HG03095 (cell line): Measurements from ENCODE around the gene C21orf58.

Experiments used
- ATAC-seq: cut with Tn5 transposase; IDR thresholded peaks from one replicate; pipeline ENCODE4 v1.9.1; 2021; ENCODE audit warnings: moderate library complexity; ENCODE audit not compliant: unreplicated experiment

The C21orf58 gene

DNA sequence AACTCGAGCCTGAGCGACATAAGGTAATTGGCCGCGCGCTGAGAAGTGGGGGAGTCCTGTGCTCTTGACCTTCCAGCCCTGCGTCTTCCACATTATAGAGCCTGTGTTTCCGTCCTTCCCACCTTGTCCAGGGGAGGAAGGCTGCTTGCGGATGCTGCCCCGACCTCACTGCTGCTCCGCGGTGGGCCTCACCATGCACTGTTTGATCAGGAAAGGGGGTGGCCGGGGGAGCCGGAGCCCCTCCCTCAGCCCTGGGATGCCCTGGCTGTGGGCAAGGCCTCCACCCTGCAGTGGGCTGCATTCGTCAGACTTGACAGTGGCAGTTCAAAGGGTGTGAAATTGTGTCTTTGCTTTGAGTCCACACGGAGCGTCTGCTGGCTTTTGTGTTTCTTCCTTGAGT is 30.4 kb upstream of the C21orf58 start:
- ATAC-seq: no peak

DNA sequence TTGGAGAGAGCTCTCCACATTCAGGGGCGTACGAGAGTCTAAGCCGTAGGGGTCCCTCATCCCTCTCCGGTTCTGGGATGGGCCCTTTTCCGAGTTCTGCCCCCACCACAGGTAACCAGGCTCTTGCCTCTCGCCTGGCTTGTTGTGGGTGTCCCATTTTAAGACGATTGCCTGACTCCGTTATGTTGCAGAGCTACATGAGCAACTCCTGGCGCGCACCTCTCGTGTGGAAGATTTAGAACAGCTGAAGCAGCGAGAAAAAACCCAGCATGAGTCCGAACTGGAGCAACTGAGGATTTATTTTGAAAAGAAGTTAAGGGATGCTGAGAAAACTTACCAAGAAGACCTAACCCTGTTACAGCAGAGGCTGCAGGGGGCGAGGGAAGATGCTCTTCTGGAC is 29.2 kb upstream of the C21orf58 start:
- no peak for ATAC-seq

DNA sequence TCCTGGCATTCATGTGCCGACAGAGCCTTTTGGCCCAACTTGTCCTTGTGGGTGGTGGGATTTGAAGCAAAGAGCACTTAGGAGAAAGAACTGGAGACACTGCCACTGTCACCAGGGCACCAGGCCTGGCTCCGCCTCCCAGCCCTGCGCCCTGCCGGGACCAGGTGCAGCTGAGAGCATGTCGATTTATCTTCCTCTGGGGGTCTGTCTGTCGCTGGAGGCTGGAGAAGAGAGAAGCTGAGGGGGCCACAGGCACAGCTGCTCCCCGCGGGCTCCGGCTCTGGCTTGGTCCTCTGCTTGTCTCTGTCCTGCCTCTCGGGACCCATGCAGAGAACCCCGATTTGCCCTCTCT is 28.5 kb upstream of the C21orf58 start:
- no peak for ATAC-seq

DNA sequence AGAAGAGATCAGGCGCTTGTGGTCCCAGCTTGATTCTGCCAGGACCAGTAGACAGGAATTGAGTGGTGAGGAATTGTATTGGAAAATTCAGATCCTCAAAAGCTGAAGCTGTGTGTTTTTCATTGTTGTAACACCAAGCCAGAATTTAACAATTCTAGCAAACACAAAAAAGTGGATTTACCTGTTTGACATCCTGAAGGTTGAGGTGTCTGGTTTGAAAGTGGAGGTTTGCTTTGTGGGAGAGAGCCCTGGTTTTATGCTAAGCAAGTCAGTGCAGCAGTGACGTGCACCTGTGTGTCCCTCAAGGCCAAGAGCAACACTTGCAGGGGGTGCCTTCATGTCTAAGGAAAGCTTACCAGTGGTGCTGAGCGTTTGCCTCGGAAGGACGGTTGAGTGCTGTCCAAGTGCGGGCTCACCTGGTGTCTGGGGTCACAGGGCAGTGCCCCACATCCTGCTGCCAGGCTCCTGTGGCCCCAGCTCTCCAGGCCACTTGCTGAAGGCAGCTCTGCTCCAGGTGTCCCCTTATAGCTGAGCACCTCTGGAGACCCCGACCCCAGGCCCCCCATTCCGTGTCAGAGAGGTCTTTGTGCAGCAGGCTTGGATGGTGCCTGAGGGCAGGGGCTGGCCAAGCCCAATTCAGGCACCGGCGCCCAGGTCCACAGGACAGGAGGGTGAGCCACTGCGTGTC is 27.9 kb upstream of the C21orf58 start:
- no peak for ATAC-seq

DNA sequence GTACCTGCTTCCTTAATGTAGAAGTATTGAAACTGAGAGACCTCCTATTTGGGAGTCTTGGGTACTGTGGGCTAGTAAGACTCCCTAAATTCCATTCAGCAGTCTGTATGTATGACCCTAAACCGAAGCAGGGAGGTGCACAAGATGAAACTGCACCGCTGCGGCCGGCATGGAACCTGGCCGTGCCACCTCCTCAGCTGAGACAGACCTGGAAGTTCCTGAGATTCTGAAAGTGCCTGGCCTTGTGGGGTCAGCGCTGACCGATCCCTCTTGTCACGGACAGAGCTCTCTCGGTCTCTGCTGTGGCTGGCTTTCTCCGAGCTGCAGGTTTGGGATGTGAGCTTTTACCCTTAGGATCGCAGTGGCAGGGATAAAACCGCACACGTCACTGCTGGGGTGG is 27.3 kb upstream of the C21orf58 start:
- no peak for ATAC-seq

DNA sequence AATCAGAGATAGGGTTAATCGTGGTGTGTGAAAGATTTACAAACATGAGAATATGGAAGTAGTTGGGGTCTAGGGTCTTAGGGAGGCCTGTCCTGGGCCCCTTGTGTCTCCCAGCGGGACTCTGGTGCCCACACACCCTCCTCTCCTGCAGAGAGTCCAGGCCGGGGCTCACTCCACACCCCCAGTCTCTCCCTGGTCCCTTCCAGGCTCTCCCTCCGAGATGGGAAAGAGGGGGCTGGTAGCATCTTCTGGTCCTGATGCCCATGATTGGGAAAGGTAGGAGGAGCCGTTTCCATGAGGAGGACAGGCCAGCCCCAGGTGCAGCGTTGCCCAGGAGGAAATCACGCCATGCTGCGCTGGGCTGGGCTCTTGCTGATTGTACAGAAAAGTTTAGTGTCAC is 26.9 kb upstream of the C21orf58 start:
- ATAC-seq: no peak

DNA sequence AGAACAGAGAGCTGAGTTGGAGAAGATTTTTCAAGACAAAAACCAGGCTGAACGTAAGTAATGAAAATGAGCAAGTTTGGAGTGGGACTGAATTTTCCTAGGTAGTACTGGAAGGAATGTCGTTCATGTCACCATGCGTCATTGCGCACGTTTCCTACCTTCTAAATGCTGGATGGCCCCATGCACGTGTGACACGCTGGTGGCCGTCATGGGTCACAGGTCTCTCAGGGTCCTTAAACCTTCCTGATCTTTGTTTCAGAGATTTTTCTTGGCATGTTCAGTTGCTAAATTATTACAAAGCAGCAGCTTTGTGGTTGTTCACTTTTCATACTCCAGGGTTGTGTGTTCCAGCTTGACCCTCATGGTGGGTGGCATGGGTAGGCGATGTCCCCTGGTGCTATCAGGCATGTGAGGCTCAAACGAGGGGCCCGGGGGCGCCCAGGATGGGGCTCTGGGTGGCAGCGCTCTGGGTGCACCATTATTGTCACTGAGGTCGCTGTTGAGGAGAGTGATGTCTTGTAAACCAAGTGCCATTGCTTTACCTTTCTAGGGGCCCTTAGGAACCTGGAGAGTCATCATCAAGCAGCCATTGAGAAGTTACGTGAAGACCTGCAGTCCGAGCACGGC is 25.6 kb upstream of the C21orf58 start:
- ATAC-seq: no peak

DNA sequence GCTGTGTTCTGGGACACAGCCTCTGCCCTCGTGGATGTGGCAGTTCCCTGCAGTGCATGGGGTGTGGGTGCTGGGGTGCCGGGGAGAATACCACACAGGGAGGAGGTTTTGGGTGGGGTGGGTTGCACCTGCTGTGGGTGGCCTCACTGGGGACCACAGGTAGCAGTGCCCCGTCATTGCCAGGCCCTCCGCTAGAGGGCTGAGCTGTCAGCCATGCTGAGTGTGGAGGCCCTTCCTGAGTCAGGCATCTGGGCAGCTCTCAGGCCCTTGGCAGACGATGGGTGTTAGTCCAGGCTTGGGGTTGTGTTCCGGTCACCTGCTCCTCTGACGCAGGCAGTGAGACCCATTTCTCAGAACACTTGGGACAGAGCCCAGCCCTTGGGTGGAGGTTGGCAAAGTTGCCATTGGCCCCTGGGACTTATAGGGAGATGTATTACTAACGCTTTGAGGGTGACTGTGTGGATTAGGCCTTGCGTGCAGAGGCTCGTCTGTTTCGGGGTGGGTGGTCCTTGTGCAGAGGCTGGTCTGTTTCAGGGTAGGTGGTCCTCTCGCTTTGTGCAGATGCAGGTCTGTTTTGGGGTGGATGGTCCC is 24.2 kb upstream of the C21orf58 start:
- ATAC-seq: no peak

DNA sequence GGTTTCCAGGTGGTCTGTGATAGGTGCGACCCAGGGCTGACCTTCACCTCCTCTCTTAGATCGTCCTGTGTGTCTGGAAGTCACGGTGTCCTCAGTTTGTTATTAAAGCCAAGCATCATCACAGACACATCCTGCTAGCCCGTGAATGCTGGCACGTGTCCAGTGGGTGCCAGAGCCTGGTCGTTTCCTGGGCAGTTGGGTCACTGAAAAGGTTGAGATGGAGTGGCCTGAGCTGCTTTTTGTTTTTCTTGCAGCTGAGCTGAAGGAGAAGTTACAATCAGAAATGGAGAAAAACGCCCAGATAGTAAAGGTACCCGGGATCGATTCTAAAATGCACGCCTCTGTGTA is 23.5 kb upstream of the C21orf58 start:
- no peak for ATAC-seq

DNA sequence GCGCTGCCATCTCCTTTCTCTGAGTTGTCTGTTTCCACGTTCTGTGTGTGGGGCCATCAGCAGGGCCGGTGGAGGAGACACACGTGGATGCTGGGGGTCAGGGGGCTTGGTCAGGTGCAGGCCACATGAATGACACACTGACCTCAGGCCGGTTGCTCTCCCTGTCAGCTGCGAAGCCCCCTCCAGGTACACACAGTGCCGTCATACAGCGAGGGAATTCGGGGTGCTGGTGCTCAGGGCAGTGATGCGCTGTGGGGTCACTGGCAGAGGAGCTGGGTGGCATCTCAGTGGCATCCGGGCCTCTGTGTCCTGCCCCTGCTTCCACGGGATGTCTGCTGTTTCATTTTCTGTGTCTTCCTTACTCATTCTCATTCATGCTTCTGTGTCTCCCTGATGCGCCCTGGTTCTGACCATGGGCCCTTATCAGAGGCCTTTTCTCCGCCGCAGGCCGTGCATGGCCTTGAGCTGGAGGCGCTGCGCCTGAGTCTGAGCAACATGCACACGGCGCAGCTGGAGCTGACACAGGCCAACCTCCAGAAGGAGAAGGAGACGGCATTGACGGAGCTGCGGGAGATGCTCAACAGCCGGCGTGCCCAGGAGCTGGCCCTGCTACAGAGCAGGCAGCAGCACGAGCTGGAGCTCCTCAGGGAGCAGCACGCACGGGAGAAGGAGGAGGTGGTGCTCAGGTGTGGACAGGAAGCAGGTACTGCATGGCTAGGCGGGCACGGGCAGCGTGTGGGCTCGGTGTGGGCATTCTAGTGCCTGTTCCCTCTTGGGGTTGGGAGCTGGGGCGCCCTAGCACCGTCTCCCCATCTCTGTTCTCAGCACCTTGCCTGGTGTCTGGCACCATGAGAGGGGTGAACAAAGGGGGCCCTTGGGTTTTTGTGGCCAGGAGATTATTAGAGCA is 22.9 kb upstream of the C21orf58 start:
- ATAC-seq: no peak

DNA sequence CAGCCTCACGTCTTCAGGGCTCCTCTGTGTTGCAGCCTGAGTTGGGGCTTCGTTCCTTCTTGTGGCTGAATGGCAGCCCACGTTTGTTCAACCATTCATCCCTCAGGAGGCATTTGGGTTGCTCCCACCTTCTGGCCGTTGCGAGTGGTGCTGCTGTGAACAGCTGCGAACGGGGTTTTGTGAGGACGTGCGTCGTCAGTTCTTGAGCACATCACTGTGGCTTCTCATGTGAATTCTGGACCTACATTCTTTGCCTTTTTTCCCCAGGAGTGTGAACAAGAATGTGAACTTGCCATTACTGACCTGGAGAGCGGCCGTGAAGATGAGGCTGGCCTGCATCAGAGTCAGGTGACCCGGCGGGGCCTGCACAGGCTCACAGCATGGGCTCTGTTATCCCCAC is 22.2 kb upstream of the C21orf58 start:
- no peak for ATAC-seq

DNA sequence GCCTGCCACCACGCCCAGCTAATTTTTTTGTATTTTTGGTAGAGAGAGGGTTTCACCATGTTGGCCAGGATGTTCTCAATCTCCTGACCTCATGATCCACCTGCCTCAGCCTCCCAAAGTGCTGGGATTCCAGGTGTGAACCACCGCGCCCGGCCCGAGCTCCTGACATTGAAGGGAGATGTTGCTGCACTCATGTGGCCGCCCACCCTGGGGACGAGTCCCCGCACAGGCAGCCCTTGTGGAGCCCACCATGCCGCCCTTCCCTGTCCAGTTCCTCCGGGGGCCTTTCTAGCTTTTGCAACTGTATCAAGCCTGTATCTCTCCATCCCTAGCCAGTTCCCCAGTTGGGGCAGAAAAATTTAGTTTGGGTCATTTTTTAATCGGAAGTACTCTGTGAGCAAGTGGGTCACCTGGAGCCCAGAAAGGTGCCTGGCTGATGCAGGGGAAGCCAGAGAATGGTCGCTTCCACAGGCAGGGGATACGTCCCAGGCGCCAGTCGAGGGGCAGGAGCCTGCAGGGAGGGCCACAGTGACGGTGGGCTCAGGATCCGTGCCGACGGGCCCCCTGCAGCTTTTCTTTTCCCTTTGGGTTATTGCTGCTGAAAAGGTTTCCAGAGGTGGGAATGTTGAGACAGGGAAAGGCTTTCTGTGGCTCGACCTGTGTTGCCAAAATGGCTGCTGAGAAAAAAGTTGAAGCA is 20.7 kb upstream of the C21orf58 start:
- no peak for ATAC-seq

DNA sequence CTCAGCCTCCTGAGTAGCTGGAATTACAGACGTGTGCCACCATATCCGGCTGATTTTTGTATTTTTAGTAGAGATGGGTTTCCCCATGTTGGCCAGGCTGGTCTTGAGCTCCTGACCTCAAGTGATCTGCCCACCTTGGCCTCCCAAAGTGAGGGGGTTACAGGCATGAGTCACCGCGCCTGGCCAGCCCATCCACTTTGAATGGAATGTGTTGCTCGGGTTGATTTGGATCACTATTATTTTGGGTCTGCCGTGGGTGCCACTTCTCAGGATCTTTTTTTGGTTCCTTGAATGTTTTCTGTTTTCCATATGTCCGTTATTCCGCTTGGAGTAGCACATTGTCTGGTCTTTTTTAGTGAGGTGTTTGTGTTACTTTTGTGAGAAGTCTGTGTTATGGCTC is 17.3 kb upstream of the C21orf58 start:
- no peak for ATAC-seq

DNA sequence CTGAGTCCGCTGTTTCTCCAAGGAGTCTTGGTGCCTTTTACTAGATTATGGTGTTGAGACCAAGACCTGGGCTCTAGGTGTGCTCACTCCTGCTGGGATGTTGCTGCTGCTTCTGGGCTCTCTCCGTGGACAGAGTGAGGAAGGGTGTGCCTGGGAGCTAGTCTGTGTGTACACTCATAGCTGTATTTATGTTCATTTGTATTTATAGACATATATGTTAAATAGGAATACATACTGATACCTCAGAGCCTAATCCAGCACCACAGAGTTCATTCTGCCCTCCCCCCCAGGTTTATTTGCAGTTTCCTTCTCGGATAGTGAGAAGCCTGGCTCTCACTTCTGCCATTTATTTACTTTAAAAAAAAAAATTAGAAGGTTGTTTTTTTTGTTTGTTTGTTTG is 12.9 kb upstream of the C21orf58 start:
- no peak for ATAC-seq

DNA sequence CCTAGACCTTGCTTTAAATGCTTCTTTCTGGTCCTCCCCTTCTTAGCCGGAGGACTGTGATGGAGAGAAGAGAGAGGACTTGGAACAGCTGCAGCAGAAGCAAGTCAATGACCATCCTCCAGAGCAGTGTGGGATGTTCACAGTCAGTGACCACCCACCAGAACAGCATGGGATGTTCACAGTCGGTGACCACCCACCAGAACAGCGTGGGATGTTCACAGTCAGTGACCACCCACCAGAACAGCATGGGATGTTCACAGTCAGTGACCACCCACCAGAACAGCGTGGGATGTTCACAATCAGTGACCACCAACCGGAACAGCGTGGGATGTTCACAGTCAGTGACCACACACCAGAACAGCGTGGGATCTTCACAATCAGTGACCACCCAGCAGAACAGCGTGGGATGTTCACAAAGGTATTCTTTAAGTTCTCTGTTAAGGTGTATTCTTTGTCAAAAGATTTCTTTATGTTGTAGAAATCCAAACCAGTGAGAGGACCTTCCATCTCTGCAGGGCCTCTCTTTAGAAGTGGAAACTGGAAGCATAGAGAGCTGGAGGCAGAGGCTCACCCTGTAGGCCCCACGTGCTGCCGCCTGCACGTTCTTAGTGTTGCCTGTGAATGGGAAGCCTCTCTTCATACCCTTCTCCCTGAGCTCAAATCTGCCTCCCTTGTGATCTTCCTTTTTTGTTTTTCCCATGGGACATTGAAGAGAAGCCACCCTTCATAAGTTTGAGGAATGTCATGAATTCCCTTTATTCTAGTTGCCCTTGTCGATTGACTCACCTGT is 10.9 kb upstream of the C21orf58 start:
- ATAC-seq: no peak

DNA sequence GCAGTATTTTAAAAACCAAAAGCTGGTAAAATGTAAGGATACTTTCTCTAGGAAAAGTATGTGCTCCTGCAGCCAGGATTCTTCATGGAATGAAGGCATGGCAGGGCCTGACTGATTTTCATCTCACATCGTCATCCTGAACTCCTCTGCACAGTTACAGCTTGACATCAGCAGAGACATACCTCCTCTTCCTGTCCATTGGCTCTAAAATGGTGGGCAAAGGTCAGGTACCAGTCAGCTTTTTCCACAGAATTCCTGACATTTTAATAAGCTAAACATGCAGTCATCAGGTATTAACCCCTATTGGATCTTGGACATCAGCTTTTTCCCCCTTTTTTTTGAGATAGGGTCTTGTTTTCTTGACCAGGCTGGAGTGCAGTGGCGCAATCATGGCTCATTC is 6.1 kb upstream of the C21orf58 start:
- ATAC-seq: no peak

DNA sequence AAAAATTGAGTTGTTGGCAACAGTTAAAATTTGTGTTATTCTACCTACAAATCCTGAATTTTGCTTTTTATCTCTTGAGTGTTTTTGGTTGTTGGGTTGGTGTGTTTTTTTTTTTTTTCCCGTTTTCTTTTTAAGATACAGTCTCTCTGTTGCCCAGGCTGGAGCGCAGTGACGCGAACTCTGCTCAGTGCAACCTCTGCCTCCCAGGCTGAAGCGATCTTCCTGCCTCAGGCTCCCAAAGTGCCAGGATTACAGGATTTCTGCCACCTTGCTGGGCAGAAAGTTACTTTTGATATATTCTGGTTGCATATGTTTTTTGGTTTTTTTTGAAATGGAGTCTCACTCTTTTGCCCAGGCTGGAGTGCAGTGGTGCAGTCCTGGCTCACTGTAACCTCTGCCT is 4.5 kb upstream of the C21orf58 start:
- ATAC-seq: no peak

DNA sequence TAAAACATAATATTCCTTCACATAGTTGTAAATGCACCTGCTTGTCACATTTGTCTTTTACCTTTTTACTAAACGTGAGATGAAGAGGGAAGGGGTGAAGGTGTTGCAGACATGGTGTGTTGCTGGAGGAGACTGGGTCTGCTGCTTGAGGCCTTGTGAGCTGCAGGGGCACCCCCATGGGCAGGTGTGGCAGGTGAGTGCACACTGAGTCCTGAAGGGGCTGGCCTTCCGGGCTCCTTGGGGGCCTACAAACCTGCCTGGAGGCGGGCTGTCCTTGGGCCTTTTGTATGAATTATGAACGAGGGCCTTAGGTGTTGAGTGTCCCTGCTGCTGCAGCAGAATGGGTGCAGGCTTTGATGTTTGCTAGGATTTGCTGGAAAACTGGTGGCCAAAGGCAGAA is 4.0 kb upstream of the C21orf58 start:
- ATAC-seq: no peak

DNA sequence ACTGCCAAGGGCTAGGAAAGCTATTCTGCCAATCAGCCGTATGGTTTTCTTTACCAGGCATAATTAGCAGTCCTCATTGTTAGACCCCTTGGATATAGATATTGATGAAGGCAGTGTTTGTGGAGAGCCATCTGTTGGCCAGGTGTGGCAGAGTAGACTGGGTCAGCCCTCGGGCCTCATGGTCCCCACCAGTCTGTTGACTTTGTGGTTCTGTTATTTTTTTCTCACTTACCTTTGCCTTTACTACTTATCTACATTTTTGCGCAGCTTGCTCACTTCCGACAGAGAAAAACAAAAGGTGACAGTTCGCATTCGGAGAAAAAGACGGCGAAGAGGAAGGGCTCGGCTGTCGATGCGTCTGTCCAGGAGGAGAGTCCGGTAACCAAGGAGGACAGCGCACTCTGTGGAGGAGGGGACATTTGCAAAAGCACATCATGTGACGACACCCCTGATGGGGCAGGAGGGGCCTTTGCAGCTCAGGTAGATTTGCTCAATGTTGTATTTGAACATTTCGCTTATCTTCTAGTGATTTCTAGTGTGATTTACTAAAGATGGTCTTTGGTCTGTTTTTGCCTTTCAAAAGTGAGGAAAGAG is 2.5 kb upstream of the C21orf58 start:
- no peak for ATAC-seq
